HCEC 1CT (cell line): Measurements from ENCODE around the gene DYSF.

ENCODE experiments used
- DNase-seq: peaks from one replicate; pipeline ENCODE4 v3.0.0-alpha.2; 2017

Gene DYSF

DNA sequence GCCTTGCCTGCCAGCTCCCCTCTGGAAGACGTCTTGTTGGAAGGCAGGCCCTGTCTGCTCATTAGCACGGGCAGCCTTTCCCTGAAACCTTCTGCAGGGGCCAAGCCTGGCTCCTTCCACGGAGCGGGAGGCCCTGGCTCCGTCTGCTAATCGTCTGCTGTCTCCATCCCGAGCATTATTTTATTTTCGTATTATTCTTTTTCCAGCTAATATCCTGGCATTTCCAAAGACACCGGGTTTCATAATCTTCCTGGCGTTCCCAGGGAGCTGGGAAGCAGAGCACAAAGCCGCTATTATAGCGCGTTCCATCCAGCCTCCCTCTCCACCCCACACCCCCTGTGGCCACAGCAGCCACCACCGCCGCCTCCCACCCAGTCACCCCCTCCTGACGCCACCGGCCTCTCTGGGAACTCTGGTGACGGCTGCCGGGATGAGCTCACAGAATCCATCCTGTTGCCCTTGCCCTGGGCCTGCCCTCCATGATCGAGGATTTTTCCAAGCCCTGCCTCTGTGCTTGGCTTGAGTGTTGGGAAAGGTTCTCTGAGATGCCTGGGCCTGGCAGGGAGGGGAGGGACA, 125.5 kb downstream of the DYSF start:
- DNase-seq: no peak

DNA sequence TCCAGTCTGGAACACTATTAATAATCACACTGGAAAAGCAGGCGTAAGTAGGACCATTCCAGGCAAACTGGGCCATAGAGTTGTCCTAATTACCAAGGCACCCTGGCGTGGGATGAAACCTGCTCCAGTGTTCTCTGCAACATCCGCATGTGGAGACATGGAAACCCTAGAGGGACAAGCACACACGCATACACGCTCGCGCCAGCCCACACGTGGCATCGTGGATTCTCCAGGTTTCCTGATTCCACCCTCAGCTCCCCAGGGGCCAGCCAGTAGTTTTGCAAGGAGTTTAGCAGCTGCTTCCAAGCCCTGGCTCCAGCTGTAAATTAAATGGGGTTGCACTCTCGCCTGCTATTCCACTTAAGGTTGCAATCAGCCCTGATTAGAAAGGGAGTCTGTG, 127.7 kb downstream of the DYSF start:
- no peak for DNase-seq

DNA sequence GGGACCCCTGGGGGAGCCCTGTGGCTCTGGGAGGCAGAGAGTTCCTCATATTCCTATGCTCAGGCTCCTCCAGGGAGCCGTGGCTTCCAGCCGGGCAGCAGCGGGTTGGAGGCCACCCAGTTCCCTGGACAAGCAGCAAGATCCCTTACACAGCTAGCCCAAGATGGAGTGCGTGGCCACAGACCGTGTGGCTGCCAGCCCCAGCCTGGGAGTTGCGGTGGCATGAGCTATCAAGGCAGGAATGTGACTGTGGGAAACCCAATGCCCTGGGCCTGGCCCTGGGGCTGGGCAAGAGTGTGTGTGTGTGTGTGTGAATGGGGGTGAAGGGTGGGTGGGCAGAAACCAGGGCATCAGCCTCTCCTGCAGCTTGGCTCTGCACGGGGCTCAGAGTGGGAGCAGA, 130.5 kb downstream of the DYSF start:
- DNase-seq: no peak

DNA sequence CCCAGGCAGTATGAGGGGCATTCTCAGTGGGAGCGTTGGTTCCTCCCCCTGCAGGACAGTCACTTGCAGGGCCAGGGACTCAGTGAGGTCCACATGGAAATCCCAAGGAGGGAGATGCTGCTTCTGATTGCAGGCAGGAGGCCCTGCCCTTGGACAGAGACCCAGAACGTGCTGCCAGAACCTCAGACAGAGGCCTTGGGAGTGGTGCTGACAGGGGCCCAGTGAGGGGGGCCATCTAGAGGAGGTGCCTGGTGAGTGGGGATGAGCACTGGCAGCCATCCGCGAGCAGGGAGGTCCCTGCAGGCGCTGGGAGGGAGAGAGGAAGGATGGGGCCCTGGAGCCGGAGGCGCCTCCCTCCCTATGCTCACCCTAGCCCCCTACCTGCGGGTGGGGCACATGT, 133.1 kb downstream of the DYSF start:
- no peak for DNase-seq

DNA sequence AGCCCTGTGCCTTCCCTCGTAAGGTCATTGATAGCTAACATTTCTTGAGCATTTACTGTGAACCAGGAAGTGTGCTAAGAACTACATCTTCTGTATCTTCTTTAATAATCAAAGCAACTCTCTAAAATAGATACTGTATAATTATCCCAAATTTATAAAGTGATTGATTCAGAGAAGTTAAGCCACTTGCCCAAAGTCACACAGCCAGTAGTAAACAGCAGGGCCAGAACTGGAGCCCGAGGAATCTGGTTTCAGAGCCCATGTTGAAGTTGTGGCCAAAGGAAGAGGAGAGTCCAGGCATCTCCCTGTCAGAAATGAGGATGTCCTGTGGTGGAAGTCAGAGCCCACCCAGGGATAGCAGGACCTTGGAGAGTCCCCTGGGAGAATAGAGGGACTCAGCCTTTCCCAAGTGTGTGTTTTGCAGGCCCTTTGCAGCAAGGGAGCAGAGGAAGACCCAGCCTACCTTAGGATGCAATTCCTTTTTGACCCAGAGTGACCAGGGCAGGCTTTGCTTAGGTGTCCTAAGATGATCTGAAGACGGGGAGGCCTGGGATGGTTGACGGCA, 134.2 kb downstream of the DYSF start:
- no peak for DNase-seq

GRCh38 chr2:71588497-71589170, 135.3 kb downstream of the DYSF start:
- no peak for DNase-seq

GRCh38 chr2:71589763-71590162, 136.4 kb downstream of the DYSF start:
- no peak for DNase-seq

DNA sequence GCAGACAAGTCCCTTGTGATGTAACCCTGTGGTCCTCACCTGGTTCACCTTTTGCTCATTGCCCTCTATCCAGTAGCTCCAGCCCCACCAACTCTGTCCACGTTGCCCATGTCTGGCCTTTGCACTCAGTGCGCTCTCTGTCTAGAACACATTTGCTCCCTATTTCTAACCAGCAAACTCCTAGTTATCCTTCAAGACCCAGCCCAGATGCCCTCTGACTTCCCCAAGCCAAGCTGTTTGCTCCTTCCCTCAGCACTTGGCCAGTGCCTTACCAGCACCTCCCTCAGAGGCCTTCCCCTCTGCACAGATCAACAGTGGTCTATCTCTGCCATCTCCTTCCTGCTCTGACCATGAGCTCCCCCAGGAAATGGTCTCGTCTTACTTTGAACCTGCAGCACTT, 137.7 kb downstream of the DYSF start:
- no peak for DNase-seq

DNA sequence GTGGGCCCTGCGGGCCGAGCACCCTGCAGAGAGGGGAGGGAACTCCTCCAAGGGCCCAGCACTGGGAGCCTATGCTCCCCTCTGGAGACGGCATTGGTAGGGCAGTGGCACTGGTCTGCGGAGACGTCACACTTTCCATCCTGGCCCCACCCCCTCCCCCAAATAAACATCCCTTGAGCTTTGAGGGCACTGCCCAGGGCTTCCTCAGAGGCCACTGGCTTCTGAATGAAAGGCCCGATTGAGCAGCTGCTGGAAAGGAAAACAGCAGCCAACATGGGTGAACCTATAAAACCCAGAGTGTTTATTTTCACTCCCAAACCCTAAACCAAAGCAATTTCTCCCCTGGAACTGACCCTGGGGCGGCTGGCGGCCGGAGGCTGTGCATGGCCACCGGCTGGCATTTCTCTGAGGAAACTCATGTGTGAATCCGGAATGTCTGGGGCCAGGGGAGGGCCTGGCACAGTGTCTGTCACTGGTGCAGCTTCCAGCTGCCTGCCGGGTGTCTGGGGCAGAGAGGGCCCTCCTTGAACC, 138.9 kb downstream of the DYSF start:
- DNase-seq: no peak

DNA sequence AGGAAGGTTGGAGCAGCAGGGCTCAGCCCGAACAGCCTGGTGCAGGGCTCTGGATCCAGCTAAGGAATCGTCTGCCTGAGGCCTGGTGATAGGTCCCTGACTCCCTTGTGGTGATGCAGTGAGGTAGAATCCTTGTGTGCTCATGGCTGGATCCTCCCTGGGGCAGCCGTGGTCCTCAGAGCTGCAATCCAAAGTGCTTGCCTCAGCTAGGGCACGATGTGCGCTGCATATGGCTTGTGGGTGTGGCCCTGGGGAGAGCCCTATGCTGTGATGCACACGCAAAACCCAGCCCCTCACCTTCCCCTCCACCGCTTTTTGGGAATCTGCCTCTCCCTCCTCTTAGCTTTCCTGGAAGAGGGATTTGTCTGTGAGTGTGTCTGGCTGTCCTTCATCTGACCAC, 142.2 kb downstream of the DYSF start:
- no peak for DNase-seq

GRCh38 chr2:71596011-71596410, 142.7 kb downstream of the DYSF start:
- DNase-seq: no peak

DNA sequence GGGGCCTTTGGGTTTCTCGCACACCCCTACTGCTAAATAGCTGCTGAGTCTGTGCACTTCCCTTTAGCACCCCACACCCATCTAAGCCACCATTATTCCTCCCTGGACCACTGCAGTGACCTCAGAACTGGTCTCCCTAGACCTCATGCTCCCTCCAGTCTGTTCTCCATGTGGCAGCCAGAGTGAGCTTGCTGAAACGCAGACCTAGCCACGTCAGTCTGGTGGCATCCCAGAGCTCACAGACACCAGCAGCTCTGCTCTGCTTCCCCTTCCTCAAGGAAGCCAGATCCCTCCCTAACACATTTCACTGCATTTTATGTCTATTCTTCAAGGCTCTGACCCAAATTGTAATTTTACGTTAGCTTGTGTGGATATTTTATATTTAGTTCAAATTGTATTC, 144.4 kb downstream of the DYSF start:
- no peak for DNase-seq

DNA sequence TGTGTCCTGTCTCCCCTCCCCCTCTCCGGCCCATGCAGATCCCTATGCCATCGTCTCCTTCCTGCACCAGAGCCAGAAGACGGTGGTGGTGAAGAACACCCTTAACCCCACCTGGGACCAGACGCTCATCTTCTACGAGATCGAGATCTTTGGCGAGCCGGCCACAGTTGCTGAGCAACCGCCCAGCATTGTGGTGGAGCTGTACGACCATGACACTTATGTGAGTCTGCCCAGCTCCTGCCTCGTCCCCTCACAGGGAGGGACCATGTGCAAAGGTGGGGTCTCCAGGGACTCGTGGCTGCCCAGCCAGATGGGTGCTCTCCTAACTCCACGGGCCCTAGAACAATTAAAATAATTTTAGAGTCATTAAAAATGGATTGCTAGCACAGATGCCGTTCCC, 145.2 kb downstream of the DYSF start:
- no peak for DNase-seq

GRCh38 chr2:71599038-71599437, 145.7 kb downstream of the DYSF start:
- DNase-seq: no peak

- no peak for DNase-seq
Observed at GRCh38 chr2:71599646-71600236, 146.4 kb downstream of the DYSF start.

DNA sequence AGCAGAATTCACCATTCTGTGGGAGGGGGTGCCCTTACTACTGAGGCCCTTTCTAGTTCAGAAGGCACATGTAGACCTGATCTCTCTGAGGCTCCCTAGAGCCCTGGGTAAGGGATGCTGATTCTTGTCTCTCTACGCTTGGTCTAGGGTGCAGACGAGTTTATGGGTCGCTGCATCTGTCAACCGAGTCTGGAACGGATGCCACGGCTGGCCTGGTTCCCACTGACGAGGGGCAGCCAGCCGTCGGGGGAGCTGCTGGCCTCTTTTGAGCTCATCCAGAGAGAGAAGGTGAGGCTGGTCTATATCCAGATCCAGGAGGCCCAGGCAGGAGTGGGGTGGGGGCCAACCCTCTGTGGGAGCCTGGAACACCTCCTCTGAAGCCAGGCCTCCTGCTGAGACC, 147.2 kb downstream of the DYSF start:
- DNase-seq: no peak

- DNase-seq: no peak
Observed at GRCh38 chr2:71601136-71602114, 148.1 kb downstream of the DYSF start.

DNA sequence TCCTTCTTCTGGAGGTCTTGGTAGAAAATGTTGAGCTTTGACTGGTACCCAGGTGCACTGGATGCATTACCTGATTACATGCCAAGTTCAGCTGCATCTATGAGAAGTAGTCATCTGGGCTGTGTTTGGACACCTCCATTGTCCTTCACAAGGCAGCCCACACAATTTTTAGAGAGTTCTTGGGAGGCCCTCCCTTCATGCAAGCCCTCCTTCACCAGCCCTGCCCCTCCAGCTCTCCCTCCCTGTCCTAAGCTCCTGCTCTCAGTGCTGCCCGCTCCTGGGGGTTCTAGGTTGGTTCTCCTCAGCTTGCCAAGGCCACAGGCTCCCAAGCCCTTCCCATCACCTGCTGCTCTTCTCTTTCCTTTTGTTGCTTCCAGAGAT, 148.7 kb downstream of the DYSF start:
- no peak for DNase-seq

- no peak for DNase-seq
Observed at GRCh38 chr2:71602581-71602980, 149.2 kb downstream of the DYSF start.

- DNase-seq: no peak
Observed at GRCh38 chr2:71603311-71603811, 150.0 kb downstream of the DYSF start.

GRCh38 chr2:71603851-71604725, 150.7 kb downstream of the DYSF start:
- no peak for DNase-seq

- no peak for DNase-seq
Observed at GRCh38 chr2:71604726-71605120, 151.4 kb downstream of the DYSF start.
